Heart left ventricle (tissue), 13 donors: ENCODE measurements around the gene PTTG2.

Experiments
- POLR2A ChIP-seq, 2 donors: fragments of 450-650 bp; IDR thresholded peaks; one replicate each; pipeline ENCODE4 v1.6.1; 2017; ENCODE audit warnings: antibody characterized with exemption in 2 of 2, mild to moderate bottlenecking in 2 of 2, moderate library complexity in 2 of 2
- TF ChIP-seq, protein P1 (sequence below), 12 donors: fragments of 200-600 bp; sonication (generic) in 4 of 12; IDR thresholded peaks; one replicate each; pipeline versions ENCODE4 v1.5.0 to v1.8.0; 2018 to 2022; ENCODE audit warnings: antibody characterized with exemption in 12 of 12, mild to moderate bottlenecking in 5 of 12
- donor health status: ischemic (EF 13 %, LVEDD 7.1; RV severe dilation, severe dysfunction).
- donor health status: DM: no; HTN: yes; CAD: no.
- donor health status: DM: no; HTN: no; CAD: no.
- donor health status: ischemic (EF 25% LVEDD 6.9; RV normal size, moderate dysfunction).
- donor health status: ischemic (EF 25% LVEDD 5.7; RV mildly dilated, moderate dysfunction).
- donor health status: ischemic (EF 35%, LVEDD 5.7; RV mildly dilated, moderate dysfunction).
- donor health status: nonischemic (EF 11% LVEDD 7.7; RV severe dilation, severe dysfunction).
- donor health status: DM: yes; HTN: yes; CAD: no.
- donor health status: PGD.
- donor health status: ischemic (EF 29% LVEDD 5.4; RV normal size, mild dysfunction).
- donor health status: nonischemic (EF 23%, LVEDD 6.1; RV moderate dilation, normal function).

DNA sequence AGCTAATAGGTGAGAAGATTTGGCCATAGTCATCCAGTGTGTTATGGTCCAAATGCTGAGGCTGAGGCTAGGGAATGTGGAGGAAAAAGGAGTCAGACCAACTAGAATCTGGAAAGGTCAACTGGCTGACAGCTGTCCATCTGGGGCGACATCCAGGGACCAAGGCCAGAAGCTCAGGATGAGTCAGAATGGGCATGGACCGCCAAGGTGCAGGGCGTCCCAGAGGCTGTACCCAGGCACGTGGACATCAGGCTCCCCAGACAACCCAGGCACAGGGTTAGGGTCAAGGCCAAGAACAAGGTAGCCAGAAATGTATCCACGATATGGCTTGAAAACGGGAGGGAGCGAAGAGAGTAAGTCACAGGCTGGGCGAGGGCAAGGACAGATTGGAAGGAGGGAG lies 26.1 kb upstream of the PTTG2 start:
- TF ChIP-seq, protein P1, sequence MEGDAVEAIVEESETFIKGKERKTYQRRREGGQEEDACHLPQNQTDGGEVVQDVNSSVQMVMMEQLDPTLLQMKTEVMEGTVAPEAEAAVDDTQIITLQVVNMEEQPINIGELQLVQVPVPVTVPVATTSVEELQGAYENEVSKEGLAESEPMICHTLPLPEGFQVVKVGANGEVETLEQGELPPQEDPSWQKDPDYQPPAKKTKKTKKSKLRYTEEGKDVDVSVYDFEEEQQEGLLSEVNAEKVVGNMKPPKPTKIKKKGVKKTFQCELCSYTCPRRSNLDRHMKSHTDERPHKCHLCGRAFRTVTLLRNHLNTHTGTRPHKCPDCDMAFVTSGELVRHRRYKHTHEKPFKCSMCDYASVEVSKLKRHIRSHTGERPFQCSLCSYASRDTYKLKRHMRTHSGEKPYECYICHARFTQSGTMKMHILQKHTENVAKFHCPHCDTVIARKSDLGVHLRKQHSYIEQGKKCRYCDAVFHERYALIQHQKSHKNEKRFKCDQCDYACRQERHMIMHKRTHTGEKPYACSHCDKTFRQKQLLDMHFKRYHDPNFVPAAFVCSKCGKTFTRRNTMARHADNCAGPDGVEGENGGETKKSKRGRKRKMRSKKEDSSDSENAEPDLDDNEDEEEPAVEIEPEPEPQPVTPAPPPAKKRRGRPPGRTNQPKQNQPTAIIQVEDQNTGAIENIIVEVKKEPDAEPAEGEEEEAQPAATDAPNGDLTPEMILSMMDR (IDR thresholded peaks at IDR 0.05), result no peak
- TF ChIP-seq POLR2A (IDR thresholded peaks at IDR 0.05), result no peak
